Measurements from ENCODE around the gene ANKH. TPM values are rescaled to one million over a fixed set of nuclear protein-coding genes. Genes with fewer than 3 reads are reported as not detected.

The ANKH gene
- total and polyA plus RNA-seq, 2 donors (not counting 1 experiment from before 2014, with no cell fraction given) = 13.7 to 71.1 TPM

DNA sequence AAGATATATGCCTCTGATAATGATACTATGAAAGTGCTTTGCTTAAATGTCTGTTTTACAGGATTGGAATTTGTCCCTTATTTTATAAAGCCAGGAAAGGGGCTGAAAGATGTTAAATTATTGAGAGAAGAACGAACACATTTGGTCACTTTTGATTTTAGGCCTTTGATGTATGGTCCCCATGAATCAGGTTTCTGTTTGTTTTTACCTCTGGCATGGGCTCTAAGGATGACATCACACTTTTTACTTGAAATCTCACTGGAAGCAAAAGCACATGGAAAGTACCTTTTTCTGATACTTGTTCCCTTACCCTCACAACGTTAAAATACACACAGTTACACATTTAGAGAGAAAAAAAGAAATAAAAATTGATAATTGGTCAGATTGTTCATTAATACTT, 200.2 kb downstream of the ANKH start:
- H2AFZ ChIP-seq (ENCODE audit: insufficient read depth, low read depth, low read length, poor library complexity, severe bottlenecking) = no peak overlapping the region
- peaks cover 77% of the 10 kb centered on the region for H4K20me1 ChIP-seq (ENCODE audit: control insufficient read depth, insufficient read depth, low read length, poor library complexity, severe bottlenecking)
- Mint-ChIP-seq H3K4me1 (peaks cover 88% of the 10 kb centered on the region), H3K27ac (peak overlapping the region; percentile 38), H3K27me3 (no peaks in the 10 kb centered on the region), H3K9me3 (ENCODE audit: insufficient read depth) (no peaks in the 10 kb centered on the region), H3K4me3 (peak overlapping the region; percentile 57)
- ChIA-PET POLR2A (no interaction called here), CTCF (no interaction called here)
- H3K9me3 ChIP-seq (ENCODE audit: control extremely low read depth in 1 of 3, control insufficient read depth in 2 of 3, insufficient read depth in 1 of 3, low read length in 2 of 3) = no peaks in the 10 kb centered on the region
- ATAC-seq (ENCODE audit: low read depth) = no peak
- DNase-seq = peak; percentile 23
- H3K4me2 ChIP-seq (replicated peaks; ENCODE audit: low read depth, low read length, poor library complexity, severe bottlenecking) = peak overlapping the region; percentile 33
- intact Hi-C loops (cut with micrococcal nuclease) = no loop called here
- TF ChIP-seq, protein P1, sequence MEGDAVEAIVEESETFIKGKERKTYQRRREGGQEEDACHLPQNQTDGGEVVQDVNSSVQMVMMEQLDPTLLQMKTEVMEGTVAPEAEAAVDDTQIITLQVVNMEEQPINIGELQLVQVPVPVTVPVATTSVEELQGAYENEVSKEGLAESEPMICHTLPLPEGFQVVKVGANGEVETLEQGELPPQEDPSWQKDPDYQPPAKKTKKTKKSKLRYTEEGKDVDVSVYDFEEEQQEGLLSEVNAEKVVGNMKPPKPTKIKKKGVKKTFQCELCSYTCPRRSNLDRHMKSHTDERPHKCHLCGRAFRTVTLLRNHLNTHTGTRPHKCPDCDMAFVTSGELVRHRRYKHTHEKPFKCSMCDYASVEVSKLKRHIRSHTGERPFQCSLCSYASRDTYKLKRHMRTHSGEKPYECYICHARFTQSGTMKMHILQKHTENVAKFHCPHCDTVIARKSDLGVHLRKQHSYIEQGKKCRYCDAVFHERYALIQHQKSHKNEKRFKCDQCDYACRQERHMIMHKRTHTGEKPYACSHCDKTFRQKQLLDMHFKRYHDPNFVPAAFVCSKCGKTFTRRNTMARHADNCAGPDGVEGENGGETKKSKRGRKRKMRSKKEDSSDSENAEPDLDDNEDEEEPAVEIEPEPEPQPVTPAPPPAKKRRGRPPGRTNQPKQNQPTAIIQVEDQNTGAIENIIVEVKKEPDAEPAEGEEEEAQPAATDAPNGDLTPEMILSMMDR (IDR thresholded peaks at IDR 0.05) = no peak
- TF ChIP-seq EZH2 (IDR thresholded peaks at IDR 0.05; ENCODE audit: borderline replicate concordance, insufficient read depth, low read depth, low read length, poor library complexity, severe bottlenecking) = no peak
- H3K79me2 ChIP-seq (ENCODE audit: control insufficient read depth, insufficient read depth, low read length) = peaks cover 99% of the 10 kb centered on the region
- peak overlapping the region in 1 of 5 experiments; percentile 1 for H3K4me3 ChIP-seq (ENCODE audit: control extremely low read depth in 1 of 5, extremely low read depth in 1 of 5, insufficient read depth in 1 of 5, low read depth in 2 of 5, low read length in 4 of 5)
- no peak overlapping the region for H3K27ac ChIP-seq (ENCODE audit: low read length in 2 of 2)
- H3K36me3 ChIP-seq (replicated peaks in 1 of 2; ENCODE audit: control extremely low read depth in 1 of 2, control insufficient read depth in 1 of 2, extremely low read depth in 1 of 2, insufficient read depth in 2 of 2, low read length in 1 of 2) = peaks cover 0 to 19% of the 10 kb centered on the region in 2 experiments
- no peak overlapping the region for H3K9ac ChIP-seq (ENCODE audit: low read length)
- H3K27me3 ChIP-seq (replicated peaks in 1 of 4; ENCODE audit: control extremely low read depth in 1 of 4, control insufficient read depth in 3 of 4, insufficient read depth in 4 of 4, low read length in 3 of 4) = no peaks in the 10 kb centered on the region
- H3K4me1 ChIP-seq (ENCODE audit: control insufficient read depth in 2 of 2, insufficient read depth in 2 of 2, low read length in 2 of 2) = peaks cover 71 to 81% of the 10 kb centered on the region in 2 donors
- 100% methylated on average over 1 of the region's 2 CpGs for WGBS (ENCODE audit: insufficient coverage)

DNA sequence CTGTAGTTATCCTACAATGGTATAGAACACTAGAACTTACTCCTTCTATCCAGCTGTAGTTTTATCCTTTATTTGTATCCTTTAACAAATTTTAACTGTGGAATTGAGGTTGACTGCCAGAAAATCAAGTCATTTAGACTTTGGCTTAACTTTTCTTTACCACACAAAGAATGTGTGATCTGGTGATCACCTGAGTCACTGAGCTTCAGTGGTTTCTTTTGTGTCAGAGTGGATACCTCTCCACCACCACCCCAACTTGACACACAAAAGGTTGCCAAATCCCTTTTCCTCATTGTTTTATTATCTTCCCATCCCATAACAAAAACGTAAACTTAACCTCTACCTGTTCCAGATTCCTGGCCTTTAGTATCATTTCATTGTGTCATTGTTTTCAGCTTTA, 201.6 kb downstream of the ANKH start:
- intact Hi-C loops (cut with micrococcal nuclease) = loop anchor here (5.0 to 10.0 kb wide), 7 partner anchors 88 to 1795 kb away; partner anchors contain the start of genes OTULINL and ZNF622
- no peaks in the 10 kb centered on the region for H3K9me3 ChIP-seq (ENCODE audit: control extremely low read depth in 1 of 3, control insufficient read depth in 2 of 3, insufficient read depth in 1 of 3, low read length in 2 of 3)
- no CpG with 5 or more reads among the region's 1 CpG for WGBS (ENCODE audit: insufficient coverage)
- POLR2A ChIA-PET = no interaction called here
- H3K27me3 ChIP-seq (replicated peaks in 1 of 4; ENCODE audit: control extremely low read depth in 1 of 4, control insufficient read depth in 3 of 4, insufficient read depth in 4 of 4, low read length in 3 of 4) = no peaks in the 10 kb centered on the region
- peaks cover 0 to 16% of the 10 kb centered on the region in 2 experiments for H3K36me3 ChIP-seq (replicated peaks in 1 of 2; ENCODE audit: control extremely low read depth in 1 of 2, control insufficient read depth in 1 of 2, extremely low read depth in 1 of 2, insufficient read depth in 2 of 2, low read length in 1 of 2)
- peaks cover 69% of the 10 kb centered on the region for H4K20me1 ChIP-seq (ENCODE audit: control insufficient read depth, insufficient read depth, low read length, poor library complexity, severe bottlenecking)
- H3K4me2 ChIP-seq (replicated peaks; ENCODE audit: low read depth, low read length, poor library complexity, severe bottlenecking) = peak overlapping the region; percentile 3
- H3K4me3 ChIP-seq (ENCODE audit: control extremely low read depth in 1 of 5, extremely low read depth in 1 of 5, insufficient read depth in 1 of 5, low read depth in 2 of 5, low read length in 4 of 5) = no peak overlapping the region
- CTCF ChIA-PET = interaction anchor here (1.2 to 2.0 kb wide), 4 partner anchors 15 to 333 kb away, joined by 3 to 5 read pairs (median 4); no protein-coding TSS in a partner anchor
- Mint-ChIP-seq H3K27ac (peak overlapping the region; percentile 18), H3K27me3 (no peaks in the 10 kb centered on the region), H3K4me3 (peak overlapping the region; percentile 29), H3K4me1 (peaks cover 87% of the 10 kb centered on the region), H3K9me3 (ENCODE audit: insufficient read depth) (no peaks in the 10 kb centered on the region)
- H3K4me1 ChIP-seq (ENCODE audit: control insufficient read depth in 2 of 2, insufficient read depth in 2 of 2, low read length in 2 of 2) = peaks cover 69 to 79% of the 10 kb centered on the region in 2 donors
- H3K9ac ChIP-seq (ENCODE audit: low read length) = no peak overlapping the region
- H3K79me2 ChIP-seq (ENCODE audit: control insufficient read depth, insufficient read depth, low read length) = peaks cover 99% of the 10 kb centered on the region
- H2AFZ ChIP-seq (ENCODE audit: insufficient read depth, low read depth, low read length, poor library complexity, severe bottlenecking) = no peak overlapping the region
- TF ChIP-seq, protein P1 (IDR thresholded peaks at IDR 0.05) = no peak
- no peak for TF ChIP-seq EZH2 (IDR thresholded peaks at IDR 0.05; ENCODE audit: borderline replicate concordance, insufficient read depth, low read depth, low read length, poor library complexity, severe bottlenecking)
- ATAC-seq (ENCODE audit: low read depth) (no peak), DNase-seq (no peak)
- no peak overlapping the region for H3K27ac ChIP-seq (ENCODE audit: low read length in 2 of 2)
